ENCODE data around the gene STXBP5. TPM values are rescaled to one million over a fixed set of nuclear protein-coding genes. Genes with fewer than 3 reads are reported as not detected.
A peak's percentile ranks its signal among the peaks of the same experiment; 100 is the strongest.

Gene STXBP5
- total RNA-seq, 4 donors from 2014 or later, result 23.7 to 39.1 (median 25.8) TPM

DNA sequence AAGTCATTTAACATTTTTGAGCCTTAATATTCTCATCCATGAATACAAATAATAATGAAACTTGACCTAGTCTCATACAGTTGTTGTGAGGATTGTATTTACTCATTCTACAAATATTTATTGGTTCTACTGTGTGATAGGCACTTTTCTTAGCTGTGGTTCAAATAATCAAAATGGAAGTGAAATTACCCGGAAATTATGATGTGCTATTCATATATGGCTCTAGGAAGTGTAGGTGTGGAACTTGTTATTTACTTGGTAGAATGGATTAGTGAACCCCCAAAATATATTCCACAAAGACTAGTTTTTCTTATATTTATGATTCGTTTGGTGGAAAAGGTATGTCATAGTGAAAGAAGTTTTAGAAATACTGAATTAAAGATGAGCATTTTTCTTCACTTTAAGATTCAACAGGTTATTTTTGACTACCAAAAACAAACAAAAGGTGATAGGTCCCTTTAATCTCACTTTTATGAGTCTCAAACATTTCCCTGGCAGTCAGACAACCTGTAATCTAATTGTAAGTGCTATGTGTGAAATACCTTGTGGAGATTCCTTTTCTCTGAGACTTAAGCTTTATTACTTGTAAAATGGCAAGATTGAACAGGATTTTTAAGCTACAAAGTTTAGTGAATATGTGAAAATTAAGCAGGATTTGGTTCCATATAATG is 77.8 kb downstream of the STXBP5 start:
- Histone ChIP-seq H3K27me3 (no peaks in the 10 kb centered on the region), H3K36me3 (peaks cover 0 to 31% (median 0%) of the 10 kb centered on the region in 3 donors), H3K9me3 (no peaks in the 10 kb centered on the region), H3K4me1 (peaks cover 0 to 12% (median 2%) of the 10 kb centered on the region in 4 donors), H3K27ac (no peak overlapping the region), H3K4me3 (no peak overlapping the region)
- DNase-seq (ENCODE audit: low spot score in 2 of 2), result no peak
- TF ChIP-seq, protein P1, sequence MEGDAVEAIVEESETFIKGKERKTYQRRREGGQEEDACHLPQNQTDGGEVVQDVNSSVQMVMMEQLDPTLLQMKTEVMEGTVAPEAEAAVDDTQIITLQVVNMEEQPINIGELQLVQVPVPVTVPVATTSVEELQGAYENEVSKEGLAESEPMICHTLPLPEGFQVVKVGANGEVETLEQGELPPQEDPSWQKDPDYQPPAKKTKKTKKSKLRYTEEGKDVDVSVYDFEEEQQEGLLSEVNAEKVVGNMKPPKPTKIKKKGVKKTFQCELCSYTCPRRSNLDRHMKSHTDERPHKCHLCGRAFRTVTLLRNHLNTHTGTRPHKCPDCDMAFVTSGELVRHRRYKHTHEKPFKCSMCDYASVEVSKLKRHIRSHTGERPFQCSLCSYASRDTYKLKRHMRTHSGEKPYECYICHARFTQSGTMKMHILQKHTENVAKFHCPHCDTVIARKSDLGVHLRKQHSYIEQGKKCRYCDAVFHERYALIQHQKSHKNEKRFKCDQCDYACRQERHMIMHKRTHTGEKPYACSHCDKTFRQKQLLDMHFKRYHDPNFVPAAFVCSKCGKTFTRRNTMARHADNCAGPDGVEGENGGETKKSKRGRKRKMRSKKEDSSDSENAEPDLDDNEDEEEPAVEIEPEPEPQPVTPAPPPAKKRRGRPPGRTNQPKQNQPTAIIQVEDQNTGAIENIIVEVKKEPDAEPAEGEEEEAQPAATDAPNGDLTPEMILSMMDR (IDR thresholded peaks at IDR 0.05), result no peak
- TF ChIP-seq POLR2A (IDR thresholded peaks at IDR 0.05) (no peak), EP300 (IDR thresholded peaks at IDR 0.05) (no peak)
- WGBS, 2 donors, result 88 to 92% methylated on average over 2 of the region's 2 CpGs

- 90 to 95% methylated on average over 4 of the region's 4 CpGs for WGBS, 2 donors
- Histone ChIP-seq H3K27me3 (no peaks in the 10 kb centered on the region), H3K27ac (no peak overlapping the region), H3K4me1 (peaks cover 0 to 12% (median 2%) of the 10 kb centered on the region in 4 donors), H3K4me3 (no peak overlapping the region), H3K9me3 (no peaks in the 10 kb centered on the region), H3K36me3 (peaks cover 0 to 31% (median 0%) of the 10 kb centered on the region in 3 donors)
- TF ChIP-seq EP300 (IDR thresholded peaks at IDR 0.05), result no peak
- TF ChIP-seq, protein P1 (IDR thresholded peaks at IDR 0.05), result no peak
- TF ChIP-seq POLR2A (IDR thresholded peaks at IDR 0.05), result no peak
- DNase-seq (ENCODE audit: low spot score in 2 of 2), result no peak
These were observed 78.3 kb downstream of the STXBP5 start for GRCh38 chr6:147282566-147282959.

DNA sequence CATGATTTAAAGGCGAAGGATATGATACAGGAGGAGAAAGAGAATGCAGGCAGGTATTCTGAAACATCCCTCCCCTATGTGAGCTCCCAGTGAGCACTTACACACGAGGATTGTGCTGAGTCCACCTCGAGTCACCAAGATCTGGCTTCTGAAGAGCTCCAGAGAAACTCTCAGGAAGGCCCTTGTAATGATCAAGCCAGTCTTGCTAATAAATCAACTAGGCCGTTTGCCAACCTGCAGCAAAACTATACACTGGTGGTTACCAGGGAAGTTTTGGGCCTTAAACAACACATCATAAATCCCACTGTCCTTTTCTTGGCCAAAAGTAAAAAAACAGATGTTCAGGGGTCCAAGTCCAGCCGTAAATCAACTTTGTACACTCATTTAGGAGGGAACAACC is 79.2 kb downstream of the STXBP5 start:
- no peak overlapping the region for H3K27ac ChIP-seq
- TF ChIP-seq, protein P1 (IDR thresholded peaks at IDR 0.05), result no peak
- no peak for TF ChIP-seq POLR2A (IDR thresholded peaks at IDR 0.05)
- no peak for TF ChIP-seq EP300 (IDR thresholded peaks at IDR 0.05)
- WGBS, 2 donors, result 67 to 68% methylated on average over 5 of the region's 5 CpGs

GRCh38 chr6:147285087-147285855 is 81.1 kb downstream of the STXBP5 start:
- TF ChIP-seq, protein P1 (IDR thresholded peaks at IDR 0.05), result peak; percentile 29 to 57 (median 40)
- TF ChIP-seq POLR2A (IDR thresholded peaks at IDR 0.05), result no peak
- DNase-seq (ENCODE audit: low spot score in 2 of 2), result no peak
- Histone ChIP-seq H3K9me3 (no peaks in the 10 kb centered on the region), H3K4me1 (peaks cover 0 to 12% (median 2%) of the 10 kb centered on the region in 4 donors), H3K27ac (peak overlapping the region in 1 of 4 donors; percentile 36), H3K4me3 (no peak overlapping the region), H3K36me3 (peaks cover 0 to 21% (median 0%) of the 10 kb centered on the region in 3 donors), H3K27me3 (no peaks in the 10 kb centered on the region)
- 29 to 30% methylated on average over 3 of the region's 3 CpGs for WGBS, 2 donors

More for the DNA sequence above, 79.2 kb downstream of the STXBP5 start:
- Histone ChIP-seq H3K9me3 (no peaks in the 10 kb centered on the region), H3K27me3 (no peaks in the 10 kb centered on the region), H3K36me3 (peaks cover 0 to 27% (median 0%) of the 10 kb centered on the region in 3 donors), H3K4me1 (peaks cover 0 to 12% (median 2%) of the 10 kb centered on the region in 4 donors), H3K4me3 (no peak overlapping the region)
- no peak for DNase-seq (ENCODE audit: low spot score in 2 of 2)

GRCh38 chr6:147287869-147288271 is 83.7 kb downstream of the STXBP5 start:
- peaks cover 0 to 11% (median 0%) of the 10 kb centered on the region in 3 donors for H3K36me3 ChIP-seq
- H3K27ac ChIP-seq, result peak overlapping the region in 1 of 4 donors; percentile 23
- H3K9me3 ChIP-seq, result no peaks in the 10 kb centered on the region
- TF ChIP-seq, protein P1 (IDR thresholded peaks at IDR 0.05), result no peak
- TF ChIP-seq EP300 (IDR thresholded peaks at IDR 0.05) (no peak), POLR2A (IDR thresholded peaks at IDR 0.05) (no peak)
- DNase-seq (ENCODE audit: low spot score in 2 of 2), result no peak
- no peaks in the 10 kb centered on the region for H3K27me3 ChIP-seq
- H3K4me3 ChIP-seq, result no peak overlapping the region
- peaks cover 0 to 12% (median 2%) of the 10 kb centered on the region in 4 donors for H3K4me1 ChIP-seq
- 67 to 75% methylated on average over 3 of the region's 3 CpGs for WGBS, 2 donors
